ENCODE measurements around the gene AQP3.
"Not testable (repeated sequence)": the region's sequence is repeated elsewhere in the genome, so short reads cannot be mapped to it uniquely, and the experiment has no call there.

Gene AQP3

DNA sequence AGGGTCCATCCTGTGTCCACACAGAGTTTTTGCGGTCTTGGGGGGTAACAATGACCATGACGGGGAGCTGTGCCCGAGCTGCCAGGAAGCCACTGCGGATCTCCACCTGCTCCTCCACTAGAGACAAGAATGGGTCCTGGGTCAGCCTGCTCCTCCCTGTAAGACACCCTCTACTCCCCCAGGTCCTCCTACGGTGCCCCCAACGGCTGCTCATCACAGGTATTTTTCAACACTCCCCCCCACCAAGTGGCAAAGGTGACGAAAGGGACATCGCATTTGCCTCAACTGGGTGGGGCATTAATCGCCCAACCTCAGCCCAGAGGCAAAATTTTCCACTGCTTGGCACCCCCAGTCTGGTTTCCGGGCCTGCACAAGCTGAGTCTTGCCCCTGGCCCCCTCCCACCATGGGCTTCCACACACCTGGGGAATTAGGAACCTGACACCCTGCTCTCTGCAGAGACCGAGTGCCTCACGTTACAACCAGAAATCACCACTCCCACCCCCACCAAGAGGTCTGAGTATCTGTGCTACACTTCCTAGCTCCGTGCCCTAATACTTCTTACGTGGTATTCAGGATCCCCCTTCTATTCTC is 16.7 kb upstream of the AQP3 start:
- DNase-seq: no peak

DNA sequence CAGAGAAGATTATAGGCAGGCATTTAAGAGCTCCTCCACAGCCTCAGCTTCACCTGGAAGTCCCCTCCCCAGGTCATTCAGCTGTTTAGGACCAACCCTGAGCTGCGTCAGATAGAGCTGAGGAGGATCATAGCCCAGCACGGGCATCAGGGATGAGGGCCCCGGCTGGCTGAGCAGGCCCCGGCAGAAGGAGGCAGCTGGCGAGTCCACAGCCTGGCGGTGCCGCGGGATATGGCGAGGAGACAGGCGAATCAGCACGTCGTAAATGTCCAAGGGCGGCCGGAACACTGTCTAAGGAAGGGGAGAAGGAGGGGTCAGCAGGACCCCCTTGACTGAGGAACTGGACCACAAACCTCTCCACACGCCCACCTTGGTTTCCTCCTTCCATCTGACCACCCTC is 15.8 kb upstream of the AQP3 start:
- no peak for DNase-seq

DNA sequence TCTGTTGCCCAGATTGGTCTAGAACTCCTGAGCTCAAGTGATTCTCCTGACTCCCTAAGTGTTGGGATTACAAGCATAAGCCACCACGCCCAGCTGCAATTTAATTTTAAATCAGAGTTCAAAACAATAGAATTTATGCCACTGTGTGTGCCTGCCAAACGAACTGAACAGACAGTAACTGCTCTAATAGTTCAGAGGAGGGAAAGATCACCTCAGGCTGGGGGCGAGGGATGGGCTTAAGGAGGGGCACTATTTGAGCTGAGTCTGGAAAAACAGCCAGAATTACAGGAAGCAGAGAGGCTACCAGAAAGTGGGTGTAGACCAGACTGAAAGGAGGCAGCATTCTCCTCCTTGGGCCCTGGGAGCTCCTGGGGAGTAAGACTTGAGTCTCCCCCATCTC is 14.1 kb upstream of the AQP3 start:
- DNase-seq: no peak

DNA sequence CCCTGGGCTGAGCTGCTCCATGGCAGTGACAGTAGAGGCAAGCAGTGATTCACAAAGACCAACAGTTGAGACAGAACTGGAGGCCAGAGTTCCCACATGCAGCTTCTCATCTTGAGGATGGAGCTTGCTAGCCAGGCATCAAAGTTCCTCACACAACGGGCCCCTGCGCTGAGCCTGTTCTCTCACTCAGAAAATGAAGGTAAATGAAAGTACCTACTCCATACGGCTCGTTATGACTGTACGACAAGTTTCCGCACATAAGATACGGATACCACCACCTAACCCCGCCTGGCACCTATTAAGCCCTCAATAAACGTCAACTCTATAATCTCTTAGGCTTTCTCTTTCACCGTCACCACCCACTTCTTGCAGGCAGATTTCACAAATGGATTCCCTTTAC is 13.5 kb upstream of the AQP3 start:
- no peak for DNase-seq

DNA sequence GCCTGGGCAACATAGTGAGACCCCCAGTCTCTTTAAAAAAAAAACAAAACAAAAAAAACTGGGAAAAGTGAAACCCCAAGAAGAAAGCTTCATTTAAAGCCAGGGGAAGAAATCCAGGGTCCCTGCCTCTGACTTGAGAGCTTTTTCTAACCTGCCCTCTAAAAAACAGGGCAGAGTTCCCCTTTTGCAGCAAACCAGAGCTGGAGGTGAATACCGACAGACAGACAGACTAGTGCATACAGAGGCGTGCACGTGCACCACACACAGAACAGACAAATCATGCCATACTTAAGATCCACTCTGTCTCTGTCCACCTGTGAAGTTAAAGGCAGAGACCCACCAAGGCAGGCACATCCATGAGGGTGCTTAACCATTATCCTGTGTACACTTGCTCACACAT is 11.7 kb upstream of the AQP3 start:
- no peak for DNase-seq

DNA sequence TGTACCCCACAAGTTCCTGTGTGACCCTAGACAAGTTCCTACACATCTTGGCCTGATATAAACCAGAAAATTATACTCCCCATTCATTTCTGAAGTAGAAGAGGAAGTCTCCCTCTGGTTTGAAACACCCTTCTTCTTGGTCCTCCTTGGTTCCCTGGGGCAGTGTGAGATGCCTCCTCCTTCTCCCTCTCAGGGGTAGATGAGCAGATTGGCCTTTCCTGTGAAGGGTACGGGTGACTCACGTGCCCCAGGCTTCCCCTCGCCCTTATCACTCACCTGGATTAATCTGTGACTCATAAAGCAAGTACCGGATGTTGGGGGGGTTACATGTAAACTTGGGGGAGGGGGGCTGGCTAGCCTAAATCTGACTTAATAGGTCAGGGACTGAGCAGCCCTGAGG is 11.1 kb upstream of the AQP3 start:
- no peak for DNase-seq

DNA sequence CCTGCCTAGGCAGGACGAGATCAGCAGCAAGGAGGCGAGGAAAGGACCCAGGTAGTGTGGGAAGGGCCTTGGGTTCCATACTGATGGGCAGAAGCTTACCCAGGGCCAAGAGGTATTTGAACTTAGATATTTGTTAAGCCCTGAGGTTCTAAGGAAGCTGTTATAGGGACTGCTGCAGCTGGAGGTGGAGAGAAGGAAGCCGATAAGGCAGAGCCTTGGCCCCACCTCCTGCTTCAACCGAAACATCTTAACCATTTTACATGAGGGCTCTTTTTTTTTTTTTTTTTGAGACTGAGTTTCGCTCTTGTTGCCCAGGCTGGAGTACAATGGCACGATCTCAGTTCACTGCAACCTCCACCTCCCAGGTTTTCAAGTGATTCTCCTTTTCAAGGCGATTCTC is 8.6 kb upstream of the AQP3 start:
- no peak for DNase-seq

DNA sequence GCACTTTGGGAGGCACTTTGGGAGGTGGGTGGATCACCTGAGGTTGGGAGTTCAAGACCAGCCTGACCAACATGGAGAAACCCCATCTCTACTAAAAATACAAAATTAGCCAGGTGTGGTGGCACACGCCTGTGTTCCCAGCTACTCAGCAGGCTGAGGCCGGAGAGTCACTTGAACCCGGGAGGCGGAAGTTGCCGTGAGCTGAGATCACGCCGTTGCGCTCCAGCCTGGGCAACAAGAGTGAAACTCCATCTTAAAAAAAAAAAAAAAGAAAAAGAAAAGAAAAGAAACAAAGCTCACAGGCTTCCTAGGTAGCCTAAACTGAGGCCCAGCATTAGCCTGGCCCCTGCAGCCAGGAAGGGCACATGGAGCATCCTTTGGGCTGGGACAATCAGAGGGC is 8.1 kb upstream of the AQP3 start:
- not testable (repeated sequence) for DNase-seq

DNA sequence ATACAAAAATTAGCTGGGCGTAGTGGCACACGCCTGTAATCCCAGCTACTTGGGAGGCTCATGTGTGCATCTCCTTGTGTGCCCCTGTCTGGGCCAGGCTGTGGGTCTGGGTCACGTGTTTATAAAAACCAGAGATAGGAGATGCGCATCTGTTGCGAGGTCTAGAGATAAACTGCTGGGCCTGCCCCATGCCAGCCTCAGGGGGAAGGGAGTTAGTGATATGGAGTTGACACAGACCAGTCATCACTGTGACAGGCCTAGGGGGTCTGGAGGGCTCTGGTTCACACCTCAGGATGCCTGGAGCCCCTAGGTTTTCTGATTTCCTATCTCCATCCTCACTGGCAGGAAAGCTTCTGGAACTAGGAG is 7.3 kb upstream of the AQP3 start:
- DNase-seq: not testable (repeated sequence)

DNA sequence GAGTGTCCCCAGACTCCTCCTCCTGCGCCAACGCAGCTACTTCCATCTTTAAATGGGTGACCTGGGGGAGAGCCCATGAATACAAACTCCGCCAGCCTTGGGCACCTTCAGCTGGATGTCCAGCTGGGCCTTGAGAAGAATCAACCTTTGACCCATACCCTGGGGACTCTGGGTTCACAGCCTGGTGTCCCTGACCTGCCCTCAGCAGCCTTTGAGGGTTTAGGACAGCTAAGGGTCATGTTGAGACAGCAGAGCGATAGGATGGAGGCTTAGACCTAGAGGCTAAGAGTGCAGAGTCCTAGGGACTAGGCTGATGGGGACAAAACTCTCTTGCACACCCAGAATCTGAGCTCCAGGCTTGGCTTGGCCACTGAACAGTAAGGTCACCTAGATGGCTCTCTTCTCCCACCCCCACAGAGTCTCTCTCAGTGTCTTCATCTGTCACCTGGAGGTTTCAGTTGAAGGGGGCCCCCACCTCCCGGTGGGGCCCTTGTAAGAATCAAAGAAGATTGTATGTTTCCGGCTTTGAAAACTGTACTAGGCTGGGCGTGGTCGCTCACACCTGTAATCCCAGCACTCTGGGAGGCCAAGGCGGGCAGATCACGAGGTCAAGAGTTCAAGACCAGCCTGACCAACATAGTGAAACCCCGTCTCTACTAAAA is 6.7 kb upstream of the AQP3 start:
- DNase-seq: no peak

DNA sequence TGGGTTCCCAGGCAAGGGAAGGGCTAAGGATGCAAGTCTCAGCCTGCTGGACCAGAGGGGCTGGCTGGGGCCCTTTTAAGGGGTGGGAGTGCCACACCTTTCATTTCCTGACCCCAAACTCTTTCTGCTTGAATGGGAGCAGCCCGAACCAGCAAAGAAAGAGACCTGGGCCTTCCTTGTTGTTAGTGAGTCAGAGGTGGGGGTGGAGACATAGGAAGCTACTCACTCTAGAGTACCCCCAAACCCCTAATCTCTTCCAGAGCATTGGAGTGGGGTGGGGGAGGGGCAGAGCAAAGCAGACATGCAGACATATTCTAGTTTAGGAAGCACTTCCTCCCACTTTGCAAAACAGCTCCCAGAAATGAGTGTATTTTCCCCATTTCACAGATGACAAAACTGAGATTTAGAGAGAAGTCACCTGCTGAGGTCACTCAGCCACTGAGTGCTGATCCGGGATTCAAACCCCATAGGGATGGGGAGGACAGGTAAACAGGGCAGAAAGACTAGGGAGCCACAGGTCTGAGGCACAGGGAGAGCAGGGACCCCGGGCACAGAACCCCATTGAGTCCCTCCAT is 6.0 kb upstream of the AQP3 start:
- DNase-seq: no peak

DNA sequence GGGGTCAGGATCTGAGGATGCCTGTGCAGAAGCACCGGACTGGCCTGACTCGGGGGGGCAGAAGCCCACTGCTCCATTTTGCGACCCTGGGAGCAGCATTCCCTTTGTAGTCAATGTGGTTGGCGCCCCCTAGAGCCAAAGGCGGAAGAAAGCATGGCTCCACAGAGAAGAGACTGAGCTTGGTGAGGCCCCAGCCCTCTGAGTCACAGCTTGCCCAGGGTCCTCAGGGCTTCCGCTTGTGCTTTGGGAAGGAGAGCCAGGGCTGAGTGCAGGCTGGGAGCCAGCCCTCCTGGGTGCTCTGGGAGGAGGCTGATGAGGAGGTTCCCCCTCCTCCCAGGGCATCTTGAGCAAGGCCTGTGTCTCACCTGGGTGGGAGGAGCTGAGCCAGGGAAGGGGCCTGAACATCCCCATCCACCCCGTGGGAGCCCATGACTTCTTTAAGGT is 5.5 kb upstream of the AQP3 start:
- DNase-seq: no peak

DNA sequence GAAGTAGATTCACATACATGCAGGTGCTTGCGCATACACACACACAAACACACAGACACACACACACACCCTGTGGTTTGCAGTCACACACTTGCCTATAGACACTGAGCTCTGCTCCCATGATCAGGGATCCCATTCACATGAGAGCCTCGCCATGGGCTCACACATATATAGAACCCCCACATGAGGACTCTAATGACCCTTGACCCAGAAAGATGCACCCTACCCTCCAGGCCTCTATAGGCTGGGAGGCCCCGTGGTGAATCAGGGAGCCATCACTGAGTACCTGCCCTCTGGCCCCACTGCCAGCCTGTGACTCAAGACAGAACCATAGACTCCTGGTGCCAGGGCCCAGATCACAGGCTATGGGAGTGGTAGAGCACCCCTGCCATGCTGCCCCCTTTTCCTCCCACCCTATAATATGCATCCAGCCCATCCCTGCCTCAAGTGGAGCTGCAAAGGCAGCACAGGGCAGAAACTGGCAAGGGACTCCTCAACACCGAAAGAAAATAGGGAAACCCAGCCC is 3.3 kb upstream of the AQP3 start:
- no peak for DNase-seq

DNA sequence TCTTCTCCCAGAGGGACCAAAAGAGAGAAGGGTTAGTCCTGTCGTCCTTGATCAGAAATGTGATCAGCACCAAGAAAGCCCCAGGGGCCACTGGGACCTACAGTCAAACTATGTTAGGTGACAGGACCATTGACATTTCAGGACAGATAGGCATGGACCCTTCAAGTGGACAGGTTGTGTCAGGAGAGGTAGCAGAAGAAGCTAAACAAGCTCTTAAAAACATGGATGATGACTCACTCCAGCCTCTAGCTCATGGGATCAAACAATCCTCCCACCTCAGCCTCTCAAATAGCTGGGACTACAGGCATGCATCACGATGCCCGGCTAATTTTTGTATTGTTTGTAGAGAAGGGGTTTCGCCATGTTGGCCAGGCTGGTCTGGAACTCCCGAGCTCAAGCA is 2.3 kb upstream of the AQP3 start:
- DNase-seq: no peak

DNA sequence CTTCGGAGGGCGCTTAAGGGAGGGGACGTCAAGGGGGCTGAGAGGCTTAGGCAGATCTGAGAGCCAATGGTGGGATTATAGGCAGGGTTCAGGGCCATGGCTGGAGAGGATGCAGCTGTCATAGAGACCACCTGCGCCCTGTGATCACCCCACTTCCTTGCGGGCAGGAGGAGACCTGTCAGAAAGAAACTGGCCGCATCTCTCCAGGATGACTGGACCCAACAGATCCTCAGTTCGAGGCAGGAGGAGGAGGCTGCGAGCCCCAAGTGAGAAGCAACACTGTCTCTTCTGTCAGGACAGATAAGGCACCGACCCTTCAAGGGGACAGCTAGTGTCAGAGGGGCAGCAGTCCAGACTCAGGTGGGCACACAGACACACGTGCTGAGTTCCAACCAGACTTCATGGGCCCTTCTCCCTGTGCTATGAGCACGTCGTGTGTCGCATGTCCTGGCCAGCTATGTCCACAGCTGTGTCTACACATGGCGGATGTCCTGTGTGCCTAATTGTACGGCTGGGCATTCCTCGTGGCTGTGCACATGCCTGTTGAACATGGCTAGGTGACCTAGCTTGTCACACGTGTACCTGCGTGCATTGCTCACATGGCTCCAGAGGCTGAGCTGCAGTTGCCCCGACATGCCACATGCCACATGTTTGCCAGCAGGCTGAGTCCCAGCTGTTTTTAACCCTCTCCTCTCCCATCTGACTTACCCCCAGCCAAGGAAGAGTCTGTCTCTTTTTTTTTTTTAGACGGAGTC is 583 bp upstream of the AQP3 start:
- DNase-seq: no peak

DNA sequence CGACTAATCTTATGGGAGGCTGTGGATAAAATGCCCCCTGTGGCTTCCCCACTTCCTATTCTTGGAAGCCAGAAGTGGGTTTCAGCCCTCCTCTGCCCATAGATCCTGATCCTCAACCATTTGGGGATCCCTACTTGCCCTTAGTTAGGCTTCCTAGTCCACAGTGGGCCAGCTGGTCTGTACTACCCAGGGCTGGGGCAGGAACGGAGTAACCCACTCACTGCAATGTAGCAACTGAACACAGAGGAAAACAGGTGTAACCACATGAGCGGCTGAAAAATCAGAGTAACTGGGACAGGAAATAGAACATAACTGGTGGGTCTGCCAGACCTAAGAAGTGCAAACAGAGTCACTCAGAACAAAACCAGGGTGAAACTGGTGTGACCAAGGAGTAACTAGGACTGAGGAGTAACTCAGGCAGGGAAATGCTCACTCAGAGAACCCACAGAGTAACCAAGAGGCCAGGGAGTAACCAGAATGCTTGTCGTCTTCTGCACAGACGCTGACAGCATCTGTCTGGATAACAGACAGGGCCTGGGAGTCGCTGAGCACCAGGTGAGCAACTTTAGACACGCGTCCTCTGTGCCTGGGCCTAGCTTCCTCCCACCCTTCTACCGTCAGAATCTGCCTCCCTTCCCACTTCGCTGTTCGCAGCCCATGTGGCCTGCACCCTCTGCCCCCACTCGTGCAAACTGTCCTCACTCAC is 1.0 kb downstream of the AQP3 start:
- DNase-seq: no peak

DNA sequence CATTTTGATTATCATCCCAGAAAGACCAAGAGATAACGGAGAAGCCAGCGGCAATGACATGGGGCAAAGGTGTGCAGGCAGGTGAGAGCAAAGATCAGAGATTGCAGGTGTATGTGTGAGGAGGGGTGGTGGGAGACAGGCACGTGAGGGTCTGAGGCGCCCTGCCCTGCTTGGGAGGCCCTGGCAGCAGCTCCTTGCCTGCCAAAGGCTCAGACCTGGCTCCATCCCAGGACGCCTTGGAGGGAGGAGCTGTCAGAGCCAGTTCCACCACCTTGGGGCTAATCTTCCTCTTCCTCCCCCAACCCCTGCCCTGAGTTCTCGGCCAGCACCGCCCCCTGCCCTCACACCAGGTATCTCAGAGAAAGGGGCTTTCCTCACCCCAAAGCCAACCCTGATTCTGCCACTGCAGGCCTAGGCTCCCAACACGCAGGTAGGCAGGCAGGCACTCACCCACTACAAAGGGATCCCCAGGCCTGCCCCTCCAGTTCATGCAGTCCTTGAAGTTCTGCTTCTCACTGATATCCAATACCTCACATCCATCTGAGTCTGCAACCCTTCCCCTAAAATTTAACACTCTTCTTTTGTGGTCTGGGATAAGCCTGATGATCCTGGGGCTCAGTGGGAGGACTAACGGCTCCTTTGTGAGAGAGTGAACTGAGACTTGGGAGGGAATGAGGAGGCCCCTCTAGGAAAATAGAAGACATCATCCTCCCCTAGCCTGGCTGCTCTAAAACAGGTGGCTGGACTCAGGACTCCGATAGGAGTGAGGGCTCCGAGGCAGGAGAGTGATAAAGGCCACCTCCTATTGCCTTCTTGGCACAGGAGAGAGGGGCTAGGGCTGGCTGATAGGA is 1.8 kb downstream of the AQP3 start:
- DNase-seq: no peak

DNA sequence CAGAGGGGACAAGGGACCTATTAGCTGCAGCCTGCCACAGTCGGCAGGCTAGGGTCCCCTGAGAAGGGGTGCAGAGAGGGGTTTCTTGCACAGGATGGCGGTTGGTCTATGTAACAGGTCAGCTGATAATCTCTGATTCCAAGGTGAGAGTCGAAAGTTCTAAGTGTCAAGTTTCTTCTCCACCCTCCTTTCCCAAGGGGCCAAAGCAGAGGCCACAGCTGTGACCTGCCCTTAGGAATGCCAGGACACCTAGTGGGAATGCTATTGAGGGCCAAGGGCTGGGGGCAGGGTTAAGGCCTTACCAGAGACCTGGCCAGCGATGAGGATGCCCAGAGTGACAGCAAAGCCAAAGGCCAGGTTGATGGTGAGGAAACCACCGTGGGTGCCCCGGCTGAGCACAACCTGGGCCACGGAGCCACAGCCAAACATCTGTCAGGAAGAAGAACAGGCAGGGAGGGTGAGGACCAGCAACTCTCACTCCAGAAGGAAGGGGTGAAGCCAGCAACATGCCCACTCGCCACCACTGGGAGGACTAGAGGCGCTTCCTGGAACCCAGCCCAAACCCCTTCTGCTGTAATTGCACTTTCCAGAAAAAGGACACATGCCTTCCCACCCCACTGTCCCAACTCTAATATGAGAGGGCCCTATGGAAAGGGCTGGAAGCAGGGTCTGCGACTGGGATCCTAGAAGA is 3.8 kb downstream of the AQP3 start:
- DNase-seq: no peak

DNA sequence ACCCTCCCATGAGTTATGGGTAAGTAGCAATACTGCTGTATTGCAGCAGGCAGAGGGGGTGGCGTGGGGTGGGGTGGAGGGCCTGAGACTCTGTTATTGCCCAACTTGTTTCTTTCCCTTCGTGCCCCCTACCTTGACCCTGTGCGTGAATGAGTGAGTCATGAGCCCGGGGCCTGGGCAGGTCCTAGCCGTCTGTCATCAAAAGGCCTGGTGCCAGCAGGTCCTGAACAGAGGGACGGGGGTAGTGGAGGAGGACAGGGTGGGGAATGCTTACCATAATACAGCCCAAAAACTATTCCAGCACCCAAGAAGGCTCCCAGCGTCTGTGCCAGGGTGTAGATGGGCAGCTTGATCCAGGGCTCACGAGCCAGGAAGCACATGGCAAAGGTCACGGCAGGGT is 4.3 kb downstream of the AQP3 start:
- DNase-seq: no peak

DNA sequence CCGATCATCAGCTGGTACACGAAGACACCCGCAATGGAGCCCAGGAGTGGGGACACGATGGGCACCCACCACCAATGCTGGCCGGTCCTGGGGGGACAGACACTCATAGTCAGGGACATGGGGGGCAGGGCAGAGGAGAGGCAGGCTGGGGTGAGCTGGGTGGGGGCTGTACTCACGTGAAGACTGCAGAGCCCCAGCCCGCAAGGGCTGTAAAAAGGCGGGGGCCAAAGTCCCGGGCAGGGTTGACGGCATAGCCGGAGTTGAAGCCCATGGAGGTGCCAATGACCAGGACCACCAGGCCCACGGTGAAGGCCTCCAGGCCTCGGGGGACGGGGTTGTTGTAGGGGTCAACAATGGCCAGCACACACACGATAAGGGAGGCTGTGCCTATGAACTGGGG is 5.3 kb downstream of the AQP3 start:
- no peak for DNase-seq

DNA sequence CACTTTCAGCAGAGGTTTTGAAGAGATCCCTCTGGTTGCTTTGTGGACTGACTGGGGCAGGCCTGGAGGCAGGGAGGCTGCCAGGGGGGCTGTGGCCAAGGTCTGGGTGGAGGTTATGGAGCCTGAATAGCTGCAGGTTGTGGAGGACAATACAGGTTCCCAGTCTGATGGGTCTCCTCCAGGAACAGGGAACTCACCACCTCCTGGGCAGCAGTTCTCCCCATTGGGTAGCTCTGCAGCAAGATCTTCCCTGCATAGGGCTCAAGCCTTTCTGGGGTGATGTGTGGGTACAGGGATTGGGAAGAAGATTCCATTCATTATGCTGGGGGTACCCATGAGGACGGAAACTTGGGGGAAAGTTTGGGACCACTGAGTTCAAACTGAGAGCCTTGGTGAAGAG is 6.8 kb downstream of the AQP3 start:
- no peak for DNase-seq

DNA sequence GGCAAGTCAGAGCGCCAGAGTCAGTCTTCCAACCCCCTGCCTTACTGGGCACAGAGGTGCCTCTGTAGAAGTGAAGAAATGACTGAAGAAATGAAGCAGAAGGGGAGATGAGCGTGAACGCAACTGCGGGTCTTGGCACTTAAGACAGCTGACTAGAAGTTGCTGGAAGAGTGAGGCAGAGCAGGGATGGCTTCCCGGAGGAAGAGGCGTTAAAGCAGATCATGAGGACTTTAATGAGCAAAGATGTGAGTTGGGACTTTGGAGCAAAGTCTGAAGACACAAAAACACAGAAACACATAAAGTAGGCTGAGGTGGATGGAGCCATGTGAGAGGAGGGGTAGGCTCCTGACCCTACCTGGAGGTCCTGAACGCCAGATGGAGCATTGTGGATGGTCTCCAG is 7.2 kb downstream of the AQP3 start:
- no peak for DNase-seq
